HEK293 (cell line): ENCODE data around the gene ZNHIT2.

ENCODE experiments used
- GLI2 ChIP-seq: fragments of 450-650 bp; formaldehyde crosslinking; IDR thresholded peaks from 2 replicates; pipeline ENCODE4; 2017; ENCODE audit warnings: missing biosample characterization, missing genetic modification characterization, low read depth, borderline replicate concordance
- GLIS1 ChIP-seq: fragments of 450-650 bp; formaldehyde crosslinking; IDR thresholded peaks from 2 replicates; pipeline ENCODE4 v1.5.1; 2016; ENCODE audit warnings: missing biosample characterization, missing genetic modification characterization
- KLF8 ChIP-seq: fragments of 450-650 bp; formaldehyde crosslinking; IDR thresholded peaks from 2 replicates; pipeline ENCODE4 v1.5.1; 2016; ENCODE audit warnings: missing biosample characterization, missing genetic modification characterization
- MZF1 ChIP-seq: fragments of 450-650 bp; formaldehyde crosslinking; IDR thresholded peaks from 2 replicates; pipeline ENCODE4 v1.5.1; 2017; ENCODE audit warnings: missing biosample characterization, missing genetic modification characterization, borderline replicate concordance
- SP2 ChIP-seq: fragments of 450-650 bp; formaldehyde crosslinking; IDR thresholded peaks from 2 replicates; pipeline ENCODE4 v1.5.1; 2016; ENCODE audit warnings: missing biosample characterization, missing genetic modification characterization
- ZBTB21 ChIP-seq: fragments of 450-650 bp; formaldehyde crosslinking; IDR thresholded peaks from 2 replicates; pipeline ENCODE4 v1.5.1; 2017; ENCODE audit warnings: missing biosample characterization, missing genetic modification characterization
- ZFHX2 ChIP-seq: fragments of 450-650 bp; formaldehyde crosslinking; conservative IDR thresholded peaks from 2 replicates; pipeline ENCODE4 v1.5.1; 2016; ENCODE audit warnings: missing biosample characterization, missing genetic modification characterization
- ZFP37 ChIP-seq: fragments of 450-650 bp; formaldehyde crosslinking; IDR thresholded peaks from 2 replicates; pipeline ENCODE4 v1.5.1; 2016; ENCODE audit warnings: missing biosample characterization, missing genetic modification characterization
- ZFP41 ChIP-seq: fragments of 450-650 bp; formaldehyde crosslinking; IDR thresholded peaks from 2 replicates; pipeline ENCODE4 v1.5.1; 2016; ENCODE audit warnings: missing biosample characterization, missing genetic modification characterization, borderline replicate concordance
- ZNF2 ChIP-seq: fragments of 450-650 bp; formaldehyde crosslinking; IDR thresholded peaks from 2 replicates; pipeline ENCODE4 v1.5.1; 2016; ENCODE audit warnings: missing biosample characterization, missing genetic modification characterization
- ZNF394 ChIP-seq: fragments of 450-650 bp; formaldehyde crosslinking; IDR thresholded peaks from 2 replicates; pipeline ENCODE4 v1.5.1; 2016; ENCODE audit warnings: missing biosample characterization, missing genetic modification characterization, mild to moderate bottlenecking, moderate library complexity, borderline replicate concordance
- ZNF433 ChIP-seq: fragments of 450-650 bp; formaldehyde crosslinking; IDR thresholded peaks from 2 replicates; pipeline ENCODE4 v1.5.1; 2016; ENCODE audit warnings: missing biosample characterization, missing genetic modification characterization, low read depth
- ZNF501 ChIP-seq: fragments of 450-650 bp; formaldehyde crosslinking; IDR thresholded peaks from 2 replicates; pipeline ENCODE4 v1.5.1; 2016; ENCODE audit warnings: missing biosample characterization, missing genetic modification characterization
- ZNF558 ChIP-seq: fragments of 450-650 bp; formaldehyde crosslinking; IDR thresholded peaks from 2 replicates; pipeline ENCODE4 v1.5.1; 2016; ENCODE audit warnings: missing biosample characterization, missing genetic modification characterization
- ZNF571 ChIP-seq: fragments of 450-650 bp; formaldehyde crosslinking; IDR thresholded peaks from 2 replicates; pipeline ENCODE4 v1.5.0; 2017; ENCODE audit warnings: missing biosample characterization, missing genetic modification characterization
- ZNF654 ChIP-seq: fragments of 450-650 bp; formaldehyde crosslinking; IDR thresholded peaks from 2 replicates; pipeline ENCODE4 v1.5.1; 2016; ENCODE audit warnings: low read depth, missing biosample characterization, missing genetic modification characterization
- ZNF830 ChIP-seq: fragments of 450-650 bp; IDR thresholded peaks from 2 replicates; pipeline ENCODE4 v1.5.0; 2018; ENCODE audit warnings: missing biosample characterization, missing genetic modification characterization, low read depth, mild to moderate bottlenecking, moderate library complexity
- ZNF837 ChIP-seq: fragments of 450-650 bp; formaldehyde crosslinking; IDR thresholded peaks from 2 replicates; pipeline ENCODE4 v1.5.1; 2016; ENCODE audit warnings: missing biosample characterization, missing genetic modification characterization
- ZNF843 ChIP-seq: fragments of 450-650 bp; formaldehyde crosslinking; IDR thresholded peaks from 2 replicates; pipeline ENCODE4 v1.5.1; 2016; ENCODE audit warnings: missing biosample characterization, missing genetic modification characterization
- TF ChIP-seq, protein P1 (sequence below): fragments of 450-650 bp; formaldehyde crosslinking; IDR thresholded peaks from 2 replicates; pipeline ENCODE4 v1.5.1; 2016; ENCODE audit warnings: missing biosample characterization, missing genetic modification characterization
- TF ChIP-seq, protein P2 (sequence below): fragments of 450-650 bp; formaldehyde crosslinking; IDR thresholded peaks from 2 replicates; pipeline ENCODE4 v1.5.1; 2016; ENCODE audit warnings: missing biosample characterization, missing genetic modification characterization
- TF ChIP-seq, protein P3 (sequence below): fragments of 450-650 bp; formaldehyde crosslinking; IDR thresholded peaks from 2 replicates; pipeline ENCODE4 v1.5.1; 2016; ENCODE audit warnings: missing biosample characterization, missing genetic modification characterization
- TF ChIP-seq, protein P4 (sequence below): fragments of 450-650 bp; formaldehyde crosslinking; IDR thresholded peaks from 2 replicates; pipeline ENCODE4 v1.5.1; 2016; ENCODE audit warnings: missing biosample characterization, missing genetic modification characterization
- TF ChIP-seq, protein P5 (sequence below): fragments of 450-650 bp; formaldehyde crosslinking; IDR thresholded peaks from 2 replicates; pipeline ENCODE4 v1.5.1; 2016; ENCODE audit warnings: missing biosample characterization, missing genetic modification characterization, borderline replicate concordance
- TF ChIP-seq, protein P6 (sequence below): fragments of 450-650 bp; formaldehyde crosslinking; IDR thresholded peaks from 2 replicates; pipeline ENCODE4 v1.5.1; 2016; ENCODE audit warnings: missing biosample characterization, missing genetic modification characterization, low read depth

Gene ZNHIT2

DNA sequence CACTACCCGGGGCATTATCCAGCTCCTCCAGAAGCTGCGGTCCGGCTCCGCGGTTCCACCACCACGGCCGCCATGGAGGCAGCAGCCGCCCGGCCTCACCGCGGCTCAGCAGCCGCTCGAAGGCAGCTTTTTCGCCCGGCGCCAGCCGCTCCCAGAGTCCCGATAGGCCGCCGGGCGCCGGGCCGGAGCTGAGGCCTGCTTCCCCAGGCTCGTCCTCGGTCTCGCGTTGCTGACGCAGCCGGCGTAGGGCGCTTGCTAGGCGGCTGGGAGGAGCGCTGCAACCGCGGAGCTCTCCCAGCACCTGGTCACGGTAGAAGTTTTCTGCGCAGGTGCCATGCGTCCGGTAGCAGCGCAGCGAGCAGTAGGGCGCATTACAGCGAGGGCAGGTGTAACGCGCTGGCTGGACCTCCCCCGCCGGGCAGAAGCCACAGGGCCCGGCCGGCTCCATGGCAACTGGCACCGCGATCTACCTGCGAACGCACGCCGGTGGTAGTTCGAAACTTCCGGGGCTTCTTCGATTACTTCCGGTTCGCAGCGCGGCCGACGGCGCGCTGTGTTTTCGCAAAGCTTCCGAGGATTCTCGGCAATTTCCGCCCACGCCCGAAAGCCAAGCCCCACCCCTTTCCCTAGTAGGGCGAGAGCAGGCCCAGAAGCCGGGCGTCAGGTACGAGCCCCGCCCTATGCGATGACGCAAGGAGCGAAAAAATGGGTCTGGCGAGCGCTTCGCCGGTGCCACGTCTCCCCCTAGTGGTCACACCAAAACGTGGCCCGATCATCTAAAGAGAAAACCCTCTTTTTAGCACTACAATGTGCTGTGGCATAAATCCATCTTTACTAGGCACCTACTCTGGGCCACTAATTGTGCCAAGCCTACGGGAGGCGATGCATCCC is at the start of gene ZNHIT2 (continued):
- TF ChIP-seq, protein P1, sequence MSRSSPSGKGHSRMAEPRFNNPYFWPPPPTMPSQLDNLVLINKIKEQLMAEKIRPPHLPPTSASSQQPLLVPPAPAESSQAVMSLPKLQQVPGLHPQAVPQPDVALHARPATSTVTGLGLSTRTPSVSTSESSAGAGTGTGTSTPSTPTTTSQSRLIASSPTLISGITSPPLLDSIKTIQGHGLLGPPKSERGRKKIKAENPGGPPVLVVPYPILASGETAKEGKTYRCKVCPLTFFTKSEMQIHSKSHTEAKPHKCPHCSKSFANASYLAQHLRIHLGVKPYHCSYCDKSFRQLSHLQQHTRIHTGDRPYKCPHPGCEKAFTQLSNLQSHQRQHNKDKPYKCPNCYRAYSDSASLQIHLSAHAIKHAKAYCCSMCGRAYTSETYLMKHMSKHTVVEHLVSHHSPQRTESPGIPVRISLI (tag by site-specific recombination), result no peak
- peak; percentile 70 for TF ChIP-seq ZNF501
- peak; percentile 54 for TF ChIP-seq ZFHX2
- TF ChIP-seq GLI2 (tag by site-specific recombination), result no peak
- peak; percentile 65; the same call in 1 of the 2 replicates for TF ChIP-seq ZNF394
- peak; percentile 68 for TF ChIP-seq GLIS1 (tag by site-specific recombination)
- TF ChIP-seq ZFP41, result no peak
- peak; percentile 95 for TF ChIP-seq KLF8 (tag by site-specific recombination)
- TF ChIP-seq MZF1 (tag by site-specific recombination), result no peak
- TF ChIP-seq ZBTB21 (tag by site-specific recombination), result peak; percentile 62; the same call in 1 of the 2 replicates
- peak; percentile 97 for TF ChIP-seq ZFP37 (tag by site-specific recombination)
- TF ChIP-seq, protein P2, sequence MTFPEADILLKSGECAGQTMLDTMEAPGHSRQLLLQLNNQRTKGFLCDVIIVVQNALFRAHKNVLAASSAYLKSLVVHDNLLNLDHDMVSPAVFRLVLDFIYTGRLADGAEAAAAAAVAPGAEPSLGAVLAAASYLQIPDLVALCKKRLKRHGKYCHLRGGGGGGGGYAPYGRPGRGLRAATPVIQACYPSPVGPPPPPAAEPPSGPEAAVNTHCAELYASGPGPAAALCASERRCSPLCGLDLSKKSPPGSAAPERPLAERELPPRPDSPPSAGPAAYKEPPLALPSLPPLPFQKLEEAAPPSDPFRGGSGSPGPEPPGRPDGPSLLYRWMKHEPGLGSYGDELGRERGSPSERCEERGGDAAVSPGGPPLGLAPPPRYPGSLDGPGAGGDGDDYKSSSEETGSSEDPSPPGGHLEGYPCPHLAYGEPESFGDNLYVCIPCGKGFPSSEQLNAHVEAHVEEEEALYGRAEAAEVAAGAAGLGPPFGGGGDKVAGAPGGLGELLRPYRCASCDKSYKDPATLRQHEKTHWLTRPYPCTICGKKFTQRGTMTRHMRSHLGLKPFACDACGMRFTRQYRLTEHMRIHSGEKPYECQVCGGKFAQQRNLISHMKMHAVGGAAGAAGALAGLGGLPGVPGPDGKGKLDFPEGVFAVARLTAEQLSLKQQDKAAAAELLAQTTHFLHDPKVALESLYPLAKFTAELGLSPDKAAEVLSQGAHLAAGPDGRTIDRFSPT, result peak; percentile 84
- no peak for TF ChIP-seq ZNF558 (tag by site-specific recombination)
- TF ChIP-seq ZNF433 (tag by site-specific recombination), result no peak
- TF ChIP-seq, protein P3, sequence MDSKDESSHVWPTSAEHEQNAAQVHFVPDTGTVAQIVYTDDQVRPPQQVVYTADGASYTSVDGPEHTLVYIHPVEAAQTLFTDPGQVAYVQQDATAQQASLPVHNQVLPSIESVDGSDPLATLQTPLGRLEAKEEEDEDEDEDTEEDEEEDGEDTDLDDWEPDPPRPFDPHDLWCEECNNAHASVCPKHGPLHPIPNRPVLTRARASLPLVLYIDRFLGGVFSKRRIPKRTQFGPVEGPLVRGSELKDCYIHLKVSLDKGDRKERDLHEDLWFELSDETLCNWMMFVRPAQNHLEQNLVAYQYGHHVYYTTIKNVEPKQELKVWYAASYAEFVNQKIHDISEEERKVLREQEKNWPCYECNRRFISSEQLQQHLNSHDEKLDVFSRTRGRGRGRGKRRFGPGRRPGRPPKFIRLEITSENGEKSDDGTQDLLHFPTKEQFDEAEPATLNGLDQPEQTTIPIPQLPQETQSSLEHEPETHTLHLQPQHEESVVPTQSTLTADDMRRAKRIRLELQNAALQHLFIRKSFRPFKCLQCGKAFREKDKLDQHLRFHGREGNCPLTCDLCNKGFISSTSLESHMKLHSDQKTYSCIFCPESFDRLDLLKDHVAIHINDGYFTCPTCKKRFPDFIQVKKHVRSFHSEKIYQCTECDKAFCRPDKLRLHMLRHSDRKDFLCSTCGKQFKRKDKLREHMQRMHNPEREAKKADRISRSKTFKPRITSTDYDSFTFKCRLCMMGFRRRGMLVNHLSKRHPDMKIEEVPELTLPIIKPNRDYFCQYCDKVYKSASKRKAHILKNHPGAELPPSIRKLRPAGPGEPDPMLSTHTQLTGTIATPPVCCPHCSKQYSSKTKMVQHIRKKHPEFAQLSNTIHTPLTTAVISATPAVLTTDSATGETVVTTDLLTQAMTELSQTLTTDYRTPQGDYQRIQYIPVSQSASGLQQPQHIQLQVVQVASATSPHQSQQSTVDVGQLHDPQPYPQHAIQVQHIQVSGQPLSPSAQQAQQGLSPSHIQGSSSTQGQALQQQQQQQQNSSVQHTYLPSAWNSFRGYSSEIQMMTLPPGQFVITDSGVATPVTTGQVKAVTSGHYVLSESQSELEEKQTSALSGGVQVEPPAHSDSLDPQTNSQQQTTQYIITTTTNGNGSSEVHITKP (tag by site-specific recombination), result peak; percentile 89
- TF ChIP-seq ZNF571 (tag by site-specific recombination), result no peak
- peak; percentile 99 for TF ChIP-seq ZNF837 (tag by site-specific recombination)
- TF ChIP-seq, protein P4, sequence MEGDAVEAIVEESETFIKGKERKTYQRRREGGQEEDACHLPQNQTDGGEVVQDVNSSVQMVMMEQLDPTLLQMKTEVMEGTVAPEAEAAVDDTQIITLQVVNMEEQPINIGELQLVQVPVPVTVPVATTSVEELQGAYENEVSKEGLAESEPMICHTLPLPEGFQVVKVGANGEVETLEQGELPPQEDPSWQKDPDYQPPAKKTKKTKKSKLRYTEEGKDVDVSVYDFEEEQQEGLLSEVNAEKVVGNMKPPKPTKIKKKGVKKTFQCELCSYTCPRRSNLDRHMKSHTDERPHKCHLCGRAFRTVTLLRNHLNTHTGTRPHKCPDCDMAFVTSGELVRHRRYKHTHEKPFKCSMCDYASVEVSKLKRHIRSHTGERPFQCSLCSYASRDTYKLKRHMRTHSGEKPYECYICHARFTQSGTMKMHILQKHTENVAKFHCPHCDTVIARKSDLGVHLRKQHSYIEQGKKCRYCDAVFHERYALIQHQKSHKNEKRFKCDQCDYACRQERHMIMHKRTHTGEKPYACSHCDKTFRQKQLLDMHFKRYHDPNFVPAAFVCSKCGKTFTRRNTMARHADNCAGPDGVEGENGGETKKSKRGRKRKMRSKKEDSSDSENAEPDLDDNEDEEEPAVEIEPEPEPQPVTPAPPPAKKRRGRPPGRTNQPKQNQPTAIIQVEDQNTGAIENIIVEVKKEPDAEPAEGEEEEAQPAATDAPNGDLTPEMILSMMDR (tag by site-specific recombination), result peak; percentile 78
- TF ChIP-seq, protein P5, sequence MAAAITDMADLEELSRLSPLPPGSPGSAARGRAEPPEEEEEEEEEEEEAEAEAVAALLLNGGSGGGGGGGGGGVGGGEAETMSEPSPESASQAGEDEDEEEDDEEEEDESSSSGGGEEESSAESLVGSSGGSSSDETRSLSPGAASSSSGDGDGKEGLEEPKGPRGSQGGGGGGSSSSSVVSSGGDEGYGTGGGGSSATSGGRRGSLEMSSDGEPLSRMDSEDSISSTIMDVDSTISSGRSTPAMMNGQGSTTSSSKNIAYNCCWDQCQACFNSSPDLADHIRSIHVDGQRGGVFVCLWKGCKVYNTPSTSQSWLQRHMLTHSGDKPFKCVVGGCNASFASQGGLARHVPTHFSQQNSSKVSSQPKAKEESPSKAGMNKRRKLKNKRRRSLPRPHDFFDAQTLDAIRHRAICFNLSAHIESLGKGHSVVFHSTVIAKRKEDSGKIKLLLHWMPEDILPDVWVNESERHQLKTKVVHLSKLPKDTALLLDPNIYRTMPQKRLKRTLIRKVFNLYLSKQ, result peak; percentile 49; the same call in 1 of the 2 replicates
- TF ChIP-seq ZNF830, result no peak
- peak; percentile 91 for TF ChIP-seq ZNF2
- peak; percentile 53 for TF ChIP-seq ZNF843 (tag by site-specific recombination)
- peak; percentile 87 for TF ChIP-seq SP2 (tag by site-specific recombination)
- TF ChIP-seq ZNF654, result peak; percentile 84
- TF ChIP-seq, protein P6, sequence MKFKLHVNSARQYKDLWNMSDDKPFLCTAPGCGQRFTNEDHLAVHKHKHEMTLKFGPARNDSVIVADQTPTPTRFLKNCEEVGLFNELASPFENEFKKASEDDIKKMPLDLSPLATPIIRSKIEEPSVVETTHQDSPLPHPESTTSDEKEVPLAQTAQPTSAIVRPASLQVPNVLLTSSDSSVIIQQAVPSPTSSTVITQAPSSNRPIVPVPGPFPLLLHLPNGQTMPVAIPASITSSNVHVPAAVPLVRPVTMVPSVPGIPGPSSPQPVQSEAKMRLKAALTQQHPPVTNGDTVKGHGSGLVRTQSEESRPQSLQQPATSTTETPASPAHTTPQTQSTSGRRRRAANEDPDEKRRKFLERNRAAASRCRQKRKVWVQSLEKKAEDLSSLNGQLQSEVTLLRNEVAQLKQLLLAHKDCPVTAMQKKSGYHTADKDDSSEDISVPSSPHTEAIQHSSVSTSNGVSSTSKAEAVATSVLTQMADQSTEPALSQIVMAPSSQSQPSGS, result peak; percentile 78
